ENCODE measurements around the gene RAB44.
A peak's percentile ranks its signal among the peaks of the same experiment; 100 is the strongest.
"Not testable (repeated sequence)": the region's sequence is repeated elsewhere in the genome, so short reads cannot be mapped to it uniquely, and the experiment has no call there.

RAB44 gene

GRCh38 chr6:36714511-36714910 lies 16.9 kb downstream of the RAB44 start:
- DNase-seq, result no peak

- DNase-seq, result no peak
Observed at GRCh38 chr6:36715469-36715868, 17.8 kb downstream of the RAB44 start.

DNA sequence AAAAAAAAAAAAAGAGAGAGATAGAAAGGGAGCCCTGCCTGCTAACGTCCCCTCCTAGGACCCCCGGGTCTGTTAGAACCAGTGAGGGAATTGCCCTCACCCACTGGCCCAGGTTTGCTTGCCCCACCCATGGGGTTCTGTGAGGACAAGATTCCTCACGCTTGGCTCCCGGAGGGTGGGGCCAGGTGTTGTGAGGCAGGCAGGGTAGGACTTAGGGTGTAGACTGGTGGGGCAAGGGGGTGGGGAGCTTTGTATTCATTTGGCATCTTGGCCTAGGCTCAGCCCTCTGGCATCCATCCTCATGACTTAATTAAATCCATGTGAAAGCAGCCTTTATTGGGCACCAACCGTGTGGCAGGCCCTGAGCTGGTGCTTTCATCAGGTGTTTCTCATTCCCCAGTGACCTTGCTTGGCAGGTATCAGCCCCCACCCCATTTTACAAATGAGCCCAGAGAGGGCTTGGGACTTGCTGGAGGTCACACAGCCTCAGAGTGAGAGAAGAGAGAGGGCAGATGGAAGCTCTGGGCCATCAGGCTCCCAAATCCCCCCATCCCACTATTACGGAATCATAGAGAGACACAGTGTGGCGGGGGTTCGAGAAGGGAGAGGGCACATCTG lies 19.0 kb downstream of the RAB44 start:
- no peak for DNase-seq

DNA sequence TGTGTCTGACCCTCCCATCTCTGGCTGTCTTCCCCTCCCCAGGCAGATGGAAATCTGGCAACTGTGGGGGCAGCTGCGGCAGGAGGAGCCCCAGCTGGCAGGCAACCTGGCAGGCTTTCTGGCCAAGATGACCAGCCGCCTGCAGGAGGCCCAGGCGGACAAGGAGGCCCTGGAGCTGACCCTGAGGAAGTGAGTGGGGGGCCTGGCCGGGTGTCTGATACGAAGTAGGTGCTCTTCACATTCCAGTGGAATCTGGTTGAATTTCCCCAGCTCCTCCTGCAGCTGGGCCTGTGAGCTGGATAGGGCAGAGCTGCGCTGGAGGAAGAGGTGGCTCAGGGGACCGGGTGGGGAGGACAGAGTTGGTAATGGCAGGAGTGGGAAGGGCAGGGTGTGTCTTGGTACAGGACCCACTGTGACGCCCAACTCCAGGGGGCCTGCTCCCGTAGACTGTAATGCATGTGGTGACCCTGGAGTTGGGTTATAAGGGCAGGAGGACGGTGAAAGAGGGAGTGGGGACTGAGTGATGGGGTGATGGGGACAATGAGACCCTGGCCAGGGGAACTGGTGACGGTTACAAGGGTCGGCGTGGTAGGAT lies 19.7 kb downstream of the RAB44 start:
- no peak for DNase-seq

- no peak for DNase-seq
Observed at GRCh38 chr6:36717871-36718540, 20.4 kb downstream of the RAB44 start.

- DNase-seq, result no peak
Observed at GRCh38 chr6:36718560-36718959, 20.9 kb downstream of the RAB44 start.

- no peak for DNase-seq
Observed at GRCh38 chr6:36719126-36719525, 21.5 kb downstream of the RAB44 start.

- DNase-seq, result no peak
Observed at GRCh38 chr6:36720251-36721141, 22.9 kb downstream of the RAB44 start.

GRCh38 chr6:36721369-36722140 lies 23.9 kb downstream of the RAB44 start:
- DNase-seq, result no peak

DNA sequence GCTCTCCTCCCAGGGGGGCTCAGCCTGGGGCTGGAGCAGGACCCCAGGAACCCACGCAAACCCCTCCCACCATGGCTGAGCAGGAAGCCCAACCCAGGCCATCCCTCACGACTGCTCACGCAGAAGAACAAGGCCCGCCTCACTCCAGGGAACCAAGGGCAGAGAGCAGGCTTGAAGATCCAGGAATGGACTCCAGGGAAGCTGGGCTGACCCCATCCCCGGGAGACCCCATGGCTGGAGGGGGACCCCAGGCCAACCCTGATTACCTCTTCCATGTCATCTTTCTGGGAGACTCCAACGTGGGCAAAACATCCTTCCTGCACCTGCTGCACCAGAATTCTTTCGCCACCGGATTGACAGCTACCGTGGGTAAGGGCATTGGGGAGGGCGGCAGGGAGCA lies 24.7 kb downstream of the RAB44 start:
- DNase-seq, result no peak

GRCh38 chr6:36722879-36723278 lies 25.3 kb downstream of the RAB44 start:
- DNase-seq, result no peak

GRCh38 chr6:36723992-36724391 lies 26.4 kb downstream of the RAB44 start:
- DNase-seq, result not testable (repeated sequence)

DNA sequence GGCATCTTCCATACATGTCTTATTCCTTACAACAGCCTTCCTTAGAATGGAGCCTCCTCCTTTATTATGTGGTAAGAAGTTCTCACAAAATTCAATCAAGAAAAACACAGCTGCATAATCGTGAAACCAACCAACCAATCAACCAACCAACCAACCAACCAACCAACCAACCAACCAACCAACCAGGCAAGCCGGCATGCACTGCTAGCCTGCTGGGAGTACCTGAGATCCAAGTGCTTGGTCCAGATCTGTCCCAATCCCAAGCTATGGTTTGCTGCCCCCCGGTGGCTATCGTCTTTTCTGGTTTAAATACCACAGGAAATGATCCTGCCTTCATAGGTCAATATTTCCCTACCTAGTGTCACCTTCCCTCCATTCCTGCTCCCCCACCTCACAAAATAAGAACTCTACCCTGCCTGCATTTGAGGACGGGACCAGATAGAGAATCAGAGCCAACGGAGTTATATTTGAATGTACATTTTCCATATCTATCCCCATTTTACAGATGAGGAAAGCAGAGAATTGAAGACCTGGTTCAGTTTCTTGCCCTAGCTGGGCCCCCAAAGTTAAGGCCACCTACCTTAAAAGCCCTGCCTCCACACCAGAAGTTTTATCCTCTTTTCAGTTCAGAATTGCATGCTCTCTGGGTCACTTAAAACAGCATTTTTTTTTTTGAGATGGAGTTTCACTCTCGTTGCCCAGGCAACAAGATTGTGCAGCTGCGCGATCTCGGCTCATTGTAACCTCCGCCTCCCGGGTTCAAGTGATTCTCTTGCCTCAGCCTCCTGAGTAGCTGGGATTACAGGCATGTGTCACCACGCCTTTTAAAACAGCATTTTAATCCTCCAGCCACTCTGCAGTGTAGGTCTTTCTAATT lies 27.1 kb downstream of the RAB44 start:
- peak; percentile 43 for DNase-seq

- DNase-seq, result no peak
Observed at GRCh38 chr6:36725581-36725980, 28.0 kb downstream of the RAB44 start.

DNA sequence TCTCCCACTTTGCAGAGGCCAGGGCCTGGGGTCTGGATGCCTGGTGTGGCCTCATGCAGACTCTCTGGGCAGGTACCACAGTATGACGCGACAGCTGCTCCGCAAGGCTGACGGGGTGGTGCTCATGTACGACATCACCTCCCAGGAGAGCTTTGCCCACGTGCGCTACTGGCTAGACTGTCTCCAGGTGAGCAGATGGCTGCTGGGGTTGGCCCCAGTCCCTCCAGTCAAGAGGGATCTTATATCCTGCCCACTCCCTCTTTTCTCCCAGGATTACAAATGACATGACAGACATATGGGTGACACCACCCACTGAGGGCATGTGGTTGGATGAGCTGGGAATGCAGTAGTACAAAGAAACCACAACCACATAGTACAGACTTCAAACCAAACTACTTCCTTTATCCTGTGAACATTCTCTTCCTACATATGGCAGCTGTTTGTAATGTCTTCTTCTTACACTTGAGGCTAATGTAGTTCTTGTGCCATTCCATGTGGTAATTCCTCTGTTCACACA lies 29.9 kb downstream of the RAB44 start:
- no peak for DNase-seq

- DNase-seq, result no peak
Observed at GRCh38 chr6:36728289-36729160, 30.9 kb downstream of the RAB44 start.

GRCh38 chr6:36729161-36729524 lies 31.5 kb downstream of the RAB44 start:
- no peak for DNase-seq

DNA sequence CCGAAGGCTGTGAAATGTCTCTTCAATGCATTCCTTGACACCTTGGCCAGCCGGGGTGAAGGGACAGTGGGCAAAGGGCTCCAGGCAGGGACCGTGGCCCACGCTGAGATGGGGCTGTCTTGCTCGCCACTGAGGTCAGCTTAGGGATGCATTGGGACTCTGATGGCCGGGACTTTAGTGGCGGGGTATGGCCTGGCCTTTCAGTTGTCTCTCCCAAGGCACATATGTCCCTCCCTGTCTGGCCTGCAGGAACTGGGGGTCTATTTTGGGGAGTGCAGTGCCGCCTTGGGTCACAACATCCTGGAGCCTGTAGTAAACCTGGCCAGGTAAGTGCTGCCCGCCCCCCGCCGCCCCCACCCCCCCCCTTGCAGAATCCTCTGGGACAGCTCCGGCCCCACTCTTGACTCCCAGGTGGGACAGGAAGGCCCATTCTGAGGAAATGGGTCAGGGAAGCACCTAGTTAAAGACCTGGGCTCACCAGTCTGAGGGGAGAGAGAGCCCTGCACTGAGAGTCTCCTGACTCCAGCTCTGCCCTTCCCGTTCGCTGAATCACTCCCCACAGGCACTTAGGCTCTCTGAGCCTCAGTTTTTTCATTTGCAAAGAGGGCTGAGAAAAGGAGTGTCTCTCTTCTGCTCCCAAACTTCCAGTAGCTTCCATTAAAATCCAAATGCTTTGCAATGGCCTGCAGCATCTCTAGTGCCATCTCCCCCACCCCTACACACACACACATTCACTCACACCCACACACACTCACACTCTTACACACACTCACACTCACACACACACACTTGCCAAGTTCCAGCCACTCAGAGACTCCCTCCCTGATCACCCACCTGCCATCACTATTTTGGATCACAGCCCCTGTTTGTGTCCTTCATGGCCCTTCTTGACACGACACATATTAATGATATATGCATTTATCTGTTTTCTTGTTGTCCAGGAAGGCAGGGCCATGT lies 33.1 kb downstream of the RAB44 start:
- DNase-seq, result no peak

GRCh38 chr6:36731622-36732310 lies 34.1 kb downstream of the RAB44 start:
- no peak for DNase-seq
